Measurements from ENCODE around the gene SPINK2.

DNA sequence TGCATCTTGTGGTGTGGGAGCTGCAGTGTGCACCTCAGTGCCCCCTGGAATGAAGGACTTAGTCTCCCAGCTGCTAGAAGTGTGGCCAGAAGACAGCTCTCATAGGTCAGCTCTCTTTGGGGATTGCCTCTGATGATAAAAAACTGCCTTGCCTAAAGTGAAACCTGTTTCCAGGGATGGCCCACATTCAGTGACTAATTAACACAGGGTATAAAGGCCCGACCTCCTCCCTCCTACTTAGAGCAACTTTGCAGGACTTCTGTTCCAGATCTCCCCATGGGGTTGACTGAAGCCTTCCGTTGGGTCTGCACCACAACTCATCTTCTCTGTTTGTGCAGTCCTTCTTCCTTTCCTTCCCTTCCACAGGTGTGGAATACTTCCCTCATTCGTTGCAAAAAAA lies 53.2 kb downstream of the SPINK2 start:
- TF ChIP-seq CTCF (IDR thresholded peaks at IDR 0.05): no peak
- no peak for TF ChIP-seq POLR2AphosphoS5 (IDR thresholded peaks at IDR 0.05)
